T47D (cell line): ENCODE data around the gene COL4A1.

Experiments
- DNase-seq, 2 experiments: peaks; one replicate each; pipeline versions ENCODE4 v3.0.0 to v3.0.0-alpha.2; 2011 to 2012; ENCODE audit warnings: low read depth in 1 of 2, low spot score in 1 of 2
- JUND ChIP-seq: IDR thresholded peaks from 2 replicates; pipeline ENCODE4 v1.6.1; 2012; ENCODE audit warnings: low read depth
- in situ Hi-C: cut with HindIII; loops from 2 replicates; pipeline ENCODE4 v1.10.0; 2016; ENCODE audit warnings: low sequenced_read_pairs, low pct_unique_long_range_greater_than_20kb

Gene COL4A1

GRCh38 chr13:110242615-110243014, 64.3 kb downstream of the COL4A1 start:
- no peak for DNase-seq
- in situ Hi-C loops = no loop called here

GRCh38 chr13:110240943-110241342, 66.0 kb downstream of the COL4A1 start:
- in situ Hi-C loops = no loop called here
- no peak for DNase-seq
- TF ChIP-seq JUND = no peak

More at GRCh38 chr13:110242615-110243014, 64.3 kb downstream of the COL4A1 start:
- TF ChIP-seq JUND = no peak

DNA sequence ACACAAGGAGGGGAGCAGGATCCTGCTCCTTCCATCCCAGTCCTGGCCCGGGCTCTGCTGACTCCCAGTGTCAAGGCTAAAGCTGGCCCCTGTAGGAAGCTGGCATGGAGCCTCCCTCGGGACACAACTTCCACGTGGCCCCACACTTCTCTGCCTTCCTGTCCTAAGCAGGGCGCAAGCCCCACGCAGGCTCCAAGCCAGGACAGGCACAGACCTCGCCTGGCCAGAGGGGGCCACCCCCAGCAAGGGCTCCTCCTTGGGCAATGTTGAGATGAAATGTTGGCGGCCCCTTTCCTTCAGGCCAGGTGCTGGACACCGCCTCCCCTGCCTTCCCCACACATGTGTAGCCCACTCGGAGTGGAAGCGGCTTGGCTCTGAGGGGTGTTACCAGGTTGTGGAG, 66.6 kb downstream of the COL4A1 start:
- no peak for DNase-seq
- TF ChIP-seq JUND = no peak
- in situ Hi-C loops = no loop called here

DNA sequence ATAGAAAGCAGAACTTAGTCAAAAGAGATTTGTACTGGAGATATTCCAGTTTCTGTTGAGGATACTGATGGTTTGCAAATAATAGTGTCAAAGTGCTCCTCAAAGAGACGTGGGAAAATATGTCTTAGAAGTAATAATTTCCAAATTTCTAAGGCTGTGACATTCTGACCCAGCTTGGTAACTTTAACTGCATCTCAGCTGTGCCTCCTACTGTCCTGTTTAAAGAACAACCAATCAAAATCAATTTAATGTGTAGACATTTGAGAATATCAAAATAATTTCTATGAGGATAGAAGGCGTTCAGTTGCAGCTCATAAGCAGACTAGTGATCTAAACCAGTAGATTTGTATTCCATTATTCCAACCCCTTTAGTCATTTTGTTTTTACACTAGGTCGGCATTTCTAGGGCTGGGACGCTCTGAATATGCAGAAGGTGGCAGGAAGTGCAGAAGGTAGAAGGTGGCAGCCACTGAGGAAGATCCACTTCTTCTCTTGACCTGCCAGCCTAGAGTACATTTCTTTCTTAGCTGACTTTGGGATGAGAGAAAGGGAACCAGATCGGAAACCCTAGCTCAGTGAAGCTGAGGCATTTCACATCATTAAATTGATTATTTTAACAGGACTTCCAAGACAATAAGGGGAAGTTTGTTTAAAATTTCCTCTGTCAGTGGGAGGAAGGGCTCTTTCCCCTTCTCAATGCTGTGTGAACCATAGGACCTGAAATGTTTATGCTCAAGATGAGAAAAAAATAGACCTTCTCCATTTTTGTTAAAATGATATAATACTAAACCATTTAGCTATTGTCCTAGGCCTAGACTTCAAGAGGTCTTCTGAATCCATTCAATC, 67.5 kb downstream of the COL4A1 start:
- in situ Hi-C loops = no loop called here
- no peak for TF ChIP-seq JUND
- no peak for DNase-seq

GRCh38 chr13:110238818-110239195, 68.2 kb downstream of the COL4A1 start:
- in situ Hi-C loops = no loop called here
- DNase-seq = no peak
- TF ChIP-seq JUND = no peak

DNA sequence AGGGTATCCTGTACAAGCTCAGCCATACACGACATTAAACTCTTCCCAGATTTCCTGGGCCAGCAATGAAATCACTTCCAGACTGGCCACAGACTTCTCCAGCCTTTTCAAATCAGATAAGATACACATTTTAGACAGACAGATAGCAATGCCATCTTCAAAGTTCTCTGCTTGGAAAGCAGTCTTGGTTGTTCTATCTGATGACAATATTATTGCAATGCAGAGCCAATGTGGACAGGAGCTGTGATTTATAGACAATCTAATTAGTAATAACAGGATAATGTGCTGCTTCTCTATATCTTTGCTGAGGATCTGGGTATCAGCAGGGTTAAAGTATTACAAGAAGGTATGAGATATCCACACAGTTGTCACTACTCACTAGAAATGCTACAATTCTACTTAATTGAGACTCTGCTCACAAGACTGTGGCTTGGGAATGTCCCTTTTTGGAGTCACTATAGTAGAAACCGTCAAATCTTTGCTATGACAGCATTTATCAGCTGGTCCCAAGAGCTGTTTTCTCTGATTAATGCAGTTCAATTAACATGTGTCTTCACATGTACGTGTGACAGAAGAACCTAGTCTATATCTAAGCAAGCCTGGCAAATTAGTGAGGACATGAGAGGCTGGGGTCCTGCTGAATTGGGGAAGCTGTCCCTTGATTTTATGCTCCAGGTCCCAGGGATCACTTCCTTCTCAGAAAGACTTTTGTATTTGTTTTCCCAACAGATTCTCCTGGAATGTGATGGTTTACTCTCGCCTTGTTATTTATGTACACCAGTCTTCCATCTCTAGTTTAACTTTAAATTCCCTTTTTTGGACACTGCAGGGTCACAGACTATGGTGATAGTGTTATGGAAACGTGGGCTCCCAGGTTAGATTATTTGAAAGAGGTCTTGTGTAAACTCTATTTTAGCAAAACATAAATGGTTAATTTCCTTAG, 68.8 kb downstream of the COL4A1 start:
- in situ Hi-C loops = no loop called here
- no peak for DNase-seq
- no peak for TF ChIP-seq JUND

DNA sequence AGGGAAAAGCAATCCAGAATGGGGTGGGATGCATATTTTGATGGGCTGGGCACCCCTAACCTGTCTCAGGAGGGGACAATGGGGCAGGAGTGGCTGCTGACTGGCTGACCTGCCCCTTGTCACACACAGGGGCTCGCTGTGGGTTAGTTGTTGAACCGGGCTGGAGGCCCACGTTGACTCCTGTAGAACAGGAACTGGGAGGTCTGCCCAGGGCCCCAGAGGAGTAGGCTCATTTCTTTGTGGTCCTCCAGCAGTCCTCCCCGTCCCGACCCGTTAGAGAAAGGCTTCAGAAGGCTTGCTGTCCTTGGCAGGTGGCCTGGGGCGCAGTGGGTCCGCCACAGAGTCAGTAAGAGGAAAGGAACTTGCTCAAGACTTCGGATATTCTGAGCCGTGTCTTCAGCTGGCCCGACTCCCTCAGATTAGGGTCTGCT, 70.1 kb downstream of the COL4A1 start:
- DNase-seq = no peak
- TF ChIP-seq JUND = no peak
- in situ Hi-C loops = no loop called here

DNA sequence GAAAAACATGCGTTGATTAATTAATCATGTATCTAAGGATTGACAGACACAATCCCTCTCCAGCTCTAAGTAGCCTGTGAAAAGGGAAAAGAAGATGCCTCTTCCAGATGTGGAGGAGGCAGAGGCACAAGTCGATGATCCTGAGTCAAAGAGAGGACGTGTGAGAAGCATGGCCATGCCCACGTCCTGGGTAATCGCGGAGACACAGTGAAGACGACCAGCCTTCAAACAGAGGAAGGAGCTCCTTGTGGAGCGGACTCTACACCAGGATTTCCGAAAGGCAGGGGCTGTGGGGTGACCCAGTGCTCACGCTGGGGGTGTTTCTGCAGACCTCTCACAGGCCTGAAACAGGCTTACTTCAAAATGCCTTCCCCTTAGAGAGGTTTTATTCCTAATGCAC, 70.5 kb downstream of the COL4A1 start:
- TF ChIP-seq JUND = no peak
- DNase-seq = no peak
- in situ Hi-C loops = no loop called here

DNA sequence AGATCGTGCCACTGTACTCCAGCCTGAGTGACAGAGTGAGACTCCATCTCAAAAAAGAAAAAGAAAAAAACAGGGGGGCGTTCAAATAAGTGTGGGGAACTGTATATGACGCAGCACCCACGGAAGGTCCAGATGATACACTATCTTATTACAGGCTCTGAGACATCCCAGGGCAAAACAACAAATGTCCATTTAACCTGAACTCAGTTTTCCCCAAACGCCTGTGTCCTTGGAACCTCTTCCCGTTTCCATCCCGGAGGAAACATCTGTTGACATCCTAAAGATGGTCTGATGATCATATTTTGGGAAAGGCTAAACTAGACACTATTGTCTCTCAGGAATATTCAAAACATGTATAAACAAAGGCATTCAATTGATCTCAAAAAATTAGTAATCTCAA, 72.4 kb downstream of the COL4A1 start:
- no peak for DNase-seq
- in situ Hi-C loops = no loop called here
- TF ChIP-seq JUND = no peak

DNA sequence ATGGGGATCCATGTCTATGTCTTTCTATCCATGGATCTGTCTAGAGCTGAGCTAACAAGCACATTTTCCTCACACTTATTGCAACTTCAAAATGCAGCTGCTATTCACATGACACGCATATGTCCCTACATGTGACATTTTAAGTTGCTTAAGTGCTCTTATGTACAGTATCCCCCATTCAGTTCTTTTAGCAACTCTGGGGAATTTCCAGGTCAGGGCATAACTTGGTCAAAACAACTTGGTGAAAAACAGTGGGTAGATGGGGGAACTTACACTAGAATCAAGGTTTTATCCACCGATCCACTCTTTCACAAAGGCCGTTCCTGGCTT, 73.0 kb downstream of the COL4A1 start:
- in situ Hi-C loops = no loop called here
- DNase-seq = no peak
- no peak for TF ChIP-seq JUND

GRCh38 chr13:110233181-110233950, 73.6 kb downstream of the COL4A1 start:
- TF ChIP-seq JUND = no peak
- no peak for DNase-seq
- in situ Hi-C loops = no loop called here

DNA sequence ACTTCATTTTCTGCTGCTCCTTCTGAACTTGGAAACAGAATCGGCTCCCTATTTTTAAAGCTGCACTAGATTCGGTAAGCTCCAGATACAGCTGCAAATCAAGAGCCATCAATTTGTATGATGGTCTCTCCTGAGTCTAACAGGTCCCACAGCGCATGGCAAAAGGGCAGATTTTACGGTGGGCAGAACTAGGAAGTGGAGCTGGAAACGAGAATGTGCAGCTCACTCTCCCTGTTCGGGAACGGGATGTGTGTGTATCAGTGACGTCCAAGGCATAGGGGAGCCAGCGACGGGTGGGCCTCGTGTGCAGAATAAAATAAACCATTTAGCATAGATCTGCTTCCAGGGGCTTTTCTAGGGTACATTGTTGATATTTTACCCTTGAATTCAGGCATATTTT, 74.2 kb downstream of the COL4A1 start:
- no peak for TF ChIP-seq JUND
- DNase-seq = no peak
- in situ Hi-C loops = no loop called here
